Colonic mucosa (tissue), 4 donors: ENCODE measurements around the gene ITGB8. TPM values are rescaled to one million over a fixed set of nuclear protein-coding genes. Genes with fewer than 3 reads are reported as not detected.

Source experiments
- DNase-seq: peaks from one replicate; pipeline ENCODE4 v3.0.0-alpha.2; 2020
- H3K27ac ChIP-seq: fragments of 200-600 bp; one replicate; pipeline ENCODE4 v1.8.0; 2021
- H3K27me3 ChIP-seq: fragments of 200-600 bp; one replicate; pipeline ENCODE4 v1.8.0; 2021
- H3K36me3 ChIP-seq: fragments of 200-600 bp; one replicate; pipeline ENCODE4 v1.8.0; 2021
- H3K4me1 ChIP-seq: fragments of 200-600 bp; one replicate; pipeline ENCODE4 v1.8.0; 2021; ENCODE audit warnings: mild to moderate bottlenecking
- H3K4me3 ChIP-seq: fragments of 200-600 bp; one replicate; pipeline ENCODE4 v1.8.0; 2021
- H3K9ac ChIP-seq, 2 donors: one replicate each; pipeline ENCODE4 v1.7.0; 2013; ENCODE audit warnings: control low read depth in 2 of 2, low read depth in 2 of 2, low read length in 2 of 2
- H3K9me3 ChIP-seq: fragments of 200-600 bp; one replicate; pipeline ENCODE4 v1.8.0; 2021
- intact Hi-C: fragments of 100-400 bp; cut with DNase I; formaldehyde crosslinking; loops from one replicate; pipeline ENCODE4 v1.14.1; 2022
- total RNA-seq, 2 donors: library from RNA; stranded (reverse); fragmentation: NEBNext Ultra II Directional in 1 of 2; extraction: Animal tissue kit (Norgen Biotek cat#: 25700) in 1 of 2; gene quantifications; one replicate each; pipeline ENCODE4 v1.2.1, GENCODE V29; 2021
- TF ChIP-seq, protein P1 (sequence below): fragments of 200-600 bp; IDR thresholded peaks from one replicate; pipeline ENCODE4 v1.8.0; 2022; ENCODE audit warnings: antibody characterized with exemption, mild to moderate bottlenecking
- donor health status: healthy.
- donor health status: DM: no; HTN: no; CAD: no.
- donor health status: DM: no; HTN: no; CAD: no.

ITGB8 gene
- total RNA-seq, 2 donors from 2014 or later: 7.3 to 8.1 TPM

DNA sequence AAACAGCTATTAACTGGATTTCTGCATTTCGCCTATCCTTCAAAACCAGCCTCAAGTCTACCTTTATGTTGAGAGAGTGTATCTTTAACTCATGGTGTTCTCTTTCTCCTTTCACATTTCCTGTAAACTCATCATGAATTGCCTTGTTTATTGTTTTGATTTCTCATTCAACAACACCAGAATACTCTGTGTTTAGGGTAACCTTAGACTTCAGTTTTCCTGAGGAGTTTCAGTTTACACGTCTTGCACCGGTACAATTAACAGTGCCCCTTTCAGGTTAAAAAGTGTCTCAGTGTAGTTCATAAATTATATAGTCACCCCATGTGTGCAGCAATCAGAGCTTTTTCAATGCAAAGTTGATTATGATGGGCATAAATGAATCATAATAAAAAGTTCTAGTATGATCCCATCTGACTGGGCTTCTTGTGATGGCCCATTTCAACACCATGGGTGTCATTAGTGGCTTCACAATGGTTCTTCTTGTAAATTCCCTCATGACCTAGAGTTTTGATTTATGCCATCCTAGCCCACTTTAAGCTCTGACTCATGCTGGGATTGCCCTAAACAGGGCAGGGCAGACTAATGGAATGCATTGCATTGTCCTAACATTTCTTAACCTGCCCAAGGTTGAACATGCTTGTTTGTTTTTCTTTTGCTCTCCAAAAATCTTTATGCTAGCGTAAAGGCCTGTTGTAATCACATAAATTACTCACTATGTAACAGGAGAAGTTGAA, 22.0 kb downstream of the ITGB8 start:
- H3K9me3 ChIP-seq: no peaks in the 10 kb centered on the region
- no peak overlapping the region for H3K27ac ChIP-seq
- TF ChIP-seq, protein P1, sequence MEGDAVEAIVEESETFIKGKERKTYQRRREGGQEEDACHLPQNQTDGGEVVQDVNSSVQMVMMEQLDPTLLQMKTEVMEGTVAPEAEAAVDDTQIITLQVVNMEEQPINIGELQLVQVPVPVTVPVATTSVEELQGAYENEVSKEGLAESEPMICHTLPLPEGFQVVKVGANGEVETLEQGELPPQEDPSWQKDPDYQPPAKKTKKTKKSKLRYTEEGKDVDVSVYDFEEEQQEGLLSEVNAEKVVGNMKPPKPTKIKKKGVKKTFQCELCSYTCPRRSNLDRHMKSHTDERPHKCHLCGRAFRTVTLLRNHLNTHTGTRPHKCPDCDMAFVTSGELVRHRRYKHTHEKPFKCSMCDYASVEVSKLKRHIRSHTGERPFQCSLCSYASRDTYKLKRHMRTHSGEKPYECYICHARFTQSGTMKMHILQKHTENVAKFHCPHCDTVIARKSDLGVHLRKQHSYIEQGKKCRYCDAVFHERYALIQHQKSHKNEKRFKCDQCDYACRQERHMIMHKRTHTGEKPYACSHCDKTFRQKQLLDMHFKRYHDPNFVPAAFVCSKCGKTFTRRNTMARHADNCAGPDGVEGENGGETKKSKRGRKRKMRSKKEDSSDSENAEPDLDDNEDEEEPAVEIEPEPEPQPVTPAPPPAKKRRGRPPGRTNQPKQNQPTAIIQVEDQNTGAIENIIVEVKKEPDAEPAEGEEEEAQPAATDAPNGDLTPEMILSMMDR: no peak
- intact Hi-C loops: no loop called here
- H3K36me3 ChIP-seq: no peaks in the 10 kb centered on the region
- no peaks in the 10 kb centered on the region for H3K27me3 ChIP-seq
- H3K4me1 ChIP-seq: no peaks in the 10 kb centered on the region
- no peak overlapping the region for H3K9ac ChIP-seq
- no peak overlapping the region for H3K4me3 ChIP-seq
- no peak for DNase-seq

DNA sequence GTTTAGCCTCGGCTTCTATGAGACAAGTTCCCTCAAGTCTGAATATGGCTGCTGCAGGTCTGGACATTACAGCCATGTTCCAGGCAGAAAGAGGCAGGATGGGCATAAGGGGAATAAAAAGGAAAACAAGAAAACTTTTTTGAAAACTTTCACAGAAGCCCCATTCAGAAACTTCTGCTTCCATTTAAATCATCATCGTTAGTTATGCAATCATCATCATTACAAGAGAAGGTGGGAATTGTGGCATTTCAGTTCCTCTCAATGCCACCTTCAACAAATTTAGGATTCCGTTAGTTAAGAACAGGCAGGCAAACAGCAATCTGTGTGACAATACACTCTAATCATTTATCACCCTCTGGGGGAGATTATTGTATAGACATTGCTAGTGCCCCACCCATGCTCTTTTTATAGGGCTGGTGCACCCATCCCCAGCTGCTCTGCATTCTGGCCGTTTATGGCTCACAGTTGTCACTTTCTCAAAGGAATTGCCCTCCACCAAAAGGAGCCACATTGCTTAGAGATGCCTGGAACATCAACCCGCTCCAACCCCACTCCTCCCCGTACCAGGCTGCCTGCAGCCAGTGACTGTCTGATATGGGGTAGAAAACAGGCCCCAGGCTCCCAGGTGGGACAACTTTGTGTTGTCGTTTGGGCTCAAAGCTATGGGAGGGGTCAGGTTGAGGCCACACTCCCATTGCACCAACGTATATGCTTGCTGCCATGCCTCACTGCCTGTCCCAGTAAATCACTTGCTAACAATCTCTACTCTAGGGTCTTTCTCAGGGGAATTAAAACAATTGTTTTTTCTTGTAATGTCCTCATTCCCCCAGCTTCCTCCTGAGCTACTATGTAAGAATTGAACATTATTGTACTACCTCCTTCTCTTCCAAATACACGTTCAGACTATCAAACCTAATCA, 24.2 kb downstream of the ITGB8 start:
- TF ChIP-seq, protein P1: no peak
- H3K4me1 ChIP-seq: no peaks in the 10 kb centered on the region
- no peak for DNase-seq
- H3K27ac ChIP-seq: no peak overlapping the region
- no peaks in the 10 kb centered on the region for H3K36me3 ChIP-seq
- no peak overlapping the region for H3K4me3 ChIP-seq
- no peaks in the 10 kb centered on the region for H3K27me3 ChIP-seq
- H3K9me3 ChIP-seq: no peaks in the 10 kb centered on the region
- intact Hi-C loops: no loop called here
- no peak overlapping the region for H3K9ac ChIP-seq

DNA sequence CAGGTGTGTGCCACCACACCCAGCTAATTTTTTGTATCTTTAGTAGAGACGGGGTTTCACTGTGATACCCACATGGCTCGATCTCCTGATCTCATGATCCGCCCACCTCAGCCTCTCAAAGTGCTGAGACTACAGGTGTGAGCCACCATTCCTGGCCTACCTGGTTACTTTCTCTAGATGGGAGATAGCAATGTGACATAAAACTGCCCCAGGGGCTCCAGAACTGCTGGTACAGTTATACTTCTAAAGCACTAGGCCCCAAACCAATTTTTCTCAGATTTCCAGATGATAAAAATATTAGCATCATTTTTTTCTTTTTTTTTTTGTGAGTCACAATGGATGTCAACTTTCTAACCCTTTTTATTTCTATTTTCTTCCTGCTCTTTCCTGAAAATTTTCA, 27.4 kb downstream of the ITGB8 start:
- H3K4me1 ChIP-seq: no peaks in the 10 kb centered on the region
- TF ChIP-seq, protein P1: no peak
- no peak overlapping the region for H3K27ac ChIP-seq
- H3K9me3 ChIP-seq: no peaks in the 10 kb centered on the region
- intact Hi-C loops: no loop called here
- no peaks in the 10 kb centered on the region for H3K27me3 ChIP-seq
- H3K9ac ChIP-seq: no peak overlapping the region
- H3K36me3 ChIP-seq: no peaks in the 10 kb centered on the region
- no peak for DNase-seq
- no peak overlapping the region for H3K4me3 ChIP-seq

DNA sequence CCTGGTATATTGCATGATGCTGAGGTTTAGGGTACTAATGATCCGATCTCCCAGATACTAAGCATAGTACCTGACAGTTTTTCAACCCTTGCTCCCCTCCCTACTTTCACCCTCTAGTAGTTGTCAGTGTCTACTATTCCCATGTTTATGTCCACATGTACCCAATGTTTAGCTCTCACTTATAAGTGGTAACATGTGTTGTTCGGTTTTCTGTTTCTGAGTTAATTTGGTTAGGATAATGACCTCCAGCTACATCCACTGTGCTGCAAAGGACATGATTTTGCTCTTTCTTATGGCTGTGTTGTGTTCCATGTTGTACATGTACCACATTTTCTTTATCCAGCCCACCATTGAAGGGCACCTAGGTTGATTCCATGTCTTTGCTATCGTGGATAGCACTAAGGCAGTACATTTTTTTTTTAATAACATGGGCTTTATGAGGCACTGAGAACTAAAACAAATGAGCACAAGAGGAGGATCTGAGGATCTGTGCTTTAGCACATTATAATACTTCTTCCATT, 28.1 kb downstream of the ITGB8 start:
- DNase-seq: no peak
- H3K36me3 ChIP-seq: no peaks in the 10 kb centered on the region
- H3K9ac ChIP-seq: no peak overlapping the region
- intact Hi-C loops: no loop called here
- no peak overlapping the region for H3K4me3 ChIP-seq
- no peaks in the 10 kb centered on the region for H3K27me3 ChIP-seq
- H3K4me1 ChIP-seq: no peaks in the 10 kb centered on the region
- H3K9me3 ChIP-seq: no peaks in the 10 kb centered on the region
- no peak overlapping the region for H3K27ac ChIP-seq
- TF ChIP-seq, protein P1: no peak

DNA sequence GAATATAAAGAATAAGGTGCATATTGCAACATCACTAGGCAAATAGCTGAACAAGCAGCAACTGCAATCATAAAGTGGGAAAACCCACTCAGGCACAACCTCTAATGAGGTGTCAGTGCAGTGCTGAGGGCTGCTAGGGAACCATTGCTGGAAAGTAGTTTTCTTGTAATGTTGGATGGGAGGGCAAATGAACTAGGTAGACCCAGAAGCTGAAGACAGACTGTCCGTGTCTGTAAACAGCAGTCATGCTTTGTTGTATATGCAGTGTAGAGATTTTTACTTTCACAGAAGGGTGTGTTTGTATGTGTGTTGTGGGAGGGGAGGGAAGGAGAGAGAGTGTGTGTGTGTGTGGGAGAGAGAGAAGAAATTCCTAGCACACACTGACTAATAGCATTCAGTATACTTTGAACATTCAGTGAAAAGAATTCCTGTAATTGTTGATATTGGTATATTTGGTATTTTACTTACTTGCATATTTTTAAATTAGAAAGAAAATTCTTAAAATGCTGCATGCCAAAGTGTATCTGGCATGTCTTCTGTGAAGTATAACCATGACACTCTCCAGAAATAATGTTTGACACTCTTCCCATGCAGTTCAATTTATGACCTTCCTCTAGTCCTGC, 28.8 kb downstream of the ITGB8 start:
- TF ChIP-seq, protein P1: no peak
- Histone ChIP-seq H3K27me3 (no peaks in the 10 kb centered on the region), H3K9ac (no peak overlapping the region), H3K4me1 (no peaks in the 10 kb centered on the region), H3K27ac (no peak overlapping the region), H3K4me3 (no peak overlapping the region), H3K36me3 (no peaks in the 10 kb centered on the region), H3K9me3 (no peaks in the 10 kb centered on the region)
- no peak for DNase-seq
- intact Hi-C loops: no loop called here
